IPS-18a (cell line): Measurements from ENCODE around the gene WBP2.
A peak's percentile ranks its signal among the peaks of the same experiment; 100 is the strongest.

Experiments used
- H3K27ac ChIP-seq: one replicate; pipeline ENCODE4 v1.5.1; 2013; ENCODE audit warnings: low read length
- H3K27me3 ChIP-seq: one replicate; pipeline ENCODE4 v1.6.1; 2013; ENCODE audit warnings: mild to moderate bottlenecking, low read length; ENCODE audit not compliant: control insufficient read depth, insufficient read depth
- H3K36me3 ChIP-seq: one replicate; pipeline ENCODE4 v1.6.1; 2013; ENCODE audit warnings: low read depth, low read length; ENCODE audit not compliant: control insufficient read depth
- H3K4me1 ChIP-seq: one replicate; pipeline ENCODE4 v1.6.1; 2013; ENCODE audit warnings: low read depth, low read length; ENCODE audit not compliant: control insufficient read depth
- H3K4me3 ChIP-seq: one replicate; pipeline ENCODE4 v1.5.1; 2013; ENCODE audit warnings: low read length
- H3K9ac ChIP-seq: one replicate; pipeline ENCODE4 v1.6.1; 2013; ENCODE audit warnings: mild to moderate bottlenecking, low read length, moderate library complexity
- H3K9me3 ChIP-seq: one replicate; pipeline ENCODE4 v1.6.1; 2013; ENCODE audit warnings: low read depth, low read length; ENCODE audit not compliant: control insufficient read depth

The WBP2 gene

DNA sequence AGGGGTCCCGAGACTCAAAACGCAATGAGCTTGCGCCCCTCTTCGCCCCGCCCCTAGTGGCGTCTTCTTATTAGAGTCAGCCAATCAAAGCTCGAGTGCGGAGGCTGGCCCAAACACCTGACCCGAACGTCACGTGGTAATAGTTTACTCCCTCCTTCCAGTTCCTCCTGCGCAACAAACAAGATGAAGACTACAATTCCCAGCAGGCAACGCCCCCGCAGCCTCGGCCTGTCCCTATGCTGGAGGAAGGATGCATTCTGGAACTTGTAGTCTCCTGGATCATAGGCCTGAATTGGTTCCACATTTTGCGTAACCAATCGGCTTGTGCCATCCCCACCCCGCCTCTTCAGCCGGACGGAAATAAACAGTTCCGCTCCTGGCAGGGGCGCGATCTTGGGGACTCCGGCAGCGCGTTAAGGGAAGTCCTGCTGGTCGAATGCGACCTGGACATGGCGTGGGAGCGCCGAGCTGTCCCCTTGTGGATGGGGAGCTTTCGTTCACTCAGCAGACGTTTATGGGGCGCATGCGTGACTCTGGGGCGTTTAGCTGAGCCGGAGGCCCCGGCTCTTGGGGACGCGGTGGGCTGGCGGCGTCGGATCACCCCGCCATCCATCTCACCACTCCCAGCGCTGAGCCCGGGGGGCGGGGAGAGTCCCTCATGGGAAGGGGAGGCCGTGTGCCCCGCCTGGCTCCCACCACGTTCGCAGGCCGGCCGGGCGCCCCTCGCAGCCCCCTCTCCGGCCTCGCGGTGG, at the start of gene WBP2:
TSS of gene WBP2 (minus strand) at position 26 of the 752 bp plus-strand sequence. CDS start 38 bp downstream, outside the sequence.
- no peaks in the 10 kb centered on the region for H3K27me3 ChIP-seq
- H3K9ac ChIP-seq, result peak within 1 kb of the TSS; percentile 87
- H3K4me3 ChIP-seq, result peak within 1 kb of the TSS; percentile 79
- H3K36me3 ChIP-seq, result peaks cover 4% of the 10 kb centered on the region
- H3K4me1 ChIP-seq, result peaks cover 7% of the 10 kb centered on the region
- H3K27ac ChIP-seq, result peak within 1 kb of the TSS; percentile 71
- no peaks in the 10 kb centered on the region for H3K9me3 ChIP-seq

DNA sequence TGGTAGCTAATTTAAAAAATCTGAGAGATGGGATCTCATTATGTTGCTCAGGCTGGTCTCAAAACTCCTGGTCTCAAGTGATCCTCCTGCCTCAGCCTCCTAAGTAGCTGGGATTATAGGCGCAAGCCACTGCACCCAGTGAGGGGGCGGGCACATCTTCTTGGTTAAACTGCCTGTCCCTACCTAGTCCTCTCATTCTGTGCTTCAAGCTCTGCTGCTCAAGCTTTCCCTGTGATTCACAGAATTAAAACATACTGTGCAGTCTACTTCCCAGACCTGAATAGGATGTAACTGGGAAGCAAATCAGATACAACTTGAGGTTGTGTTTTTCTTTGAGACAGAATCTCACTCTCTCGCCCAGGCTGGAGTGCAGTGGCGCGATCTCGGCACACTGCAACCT, 47.3 kb upstream of the WBP2 start:
- Histone ChIP-seq H3K9me3 (no peaks in the 10 kb centered on the region), H3K9ac (no peak overlapping the region), H3K4me3 (no peak overlapping the region), H3K36me3 (peaks cover 28% of the 10 kb centered on the region), H3K27ac (no peak overlapping the region), H3K27me3 (no peaks in the 10 kb centered on the region), H3K4me1 (peaks cover 3% of the 10 kb centered on the region)

DNA sequence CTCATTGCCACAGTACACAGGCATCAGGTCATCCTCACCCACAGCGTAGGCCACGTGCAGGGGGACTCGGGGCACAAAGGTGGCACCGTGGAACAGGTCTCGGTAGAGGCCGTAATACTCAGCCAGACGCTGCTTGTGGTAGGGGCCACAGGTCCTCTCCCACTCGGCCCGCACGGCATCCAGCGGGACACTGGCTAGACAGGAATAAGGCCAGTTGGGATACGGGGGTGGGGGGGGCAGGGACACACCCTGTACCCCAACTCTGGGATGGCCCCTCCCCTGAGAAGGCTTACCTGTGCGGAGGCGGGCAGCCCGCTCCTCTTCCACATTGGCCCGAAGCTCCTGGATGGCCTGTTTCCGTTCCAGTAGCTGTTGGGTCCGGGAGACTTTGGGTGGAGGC, 46.6 kb upstream of the WBP2 start:
- H3K4me1 ChIP-seq, result peaks cover 6% of the 10 kb centered on the region
- H3K4me3 ChIP-seq, result no peak overlapping the region
- no peaks in the 10 kb centered on the region for H3K27me3 ChIP-seq
- H3K9ac ChIP-seq, result no peak overlapping the region
- no peak overlapping the region for H3K27ac ChIP-seq
- peaks cover 28% of the 10 kb centered on the region for H3K36me3 ChIP-seq
- no peaks in the 10 kb centered on the region for H3K9me3 ChIP-seq

DNA sequence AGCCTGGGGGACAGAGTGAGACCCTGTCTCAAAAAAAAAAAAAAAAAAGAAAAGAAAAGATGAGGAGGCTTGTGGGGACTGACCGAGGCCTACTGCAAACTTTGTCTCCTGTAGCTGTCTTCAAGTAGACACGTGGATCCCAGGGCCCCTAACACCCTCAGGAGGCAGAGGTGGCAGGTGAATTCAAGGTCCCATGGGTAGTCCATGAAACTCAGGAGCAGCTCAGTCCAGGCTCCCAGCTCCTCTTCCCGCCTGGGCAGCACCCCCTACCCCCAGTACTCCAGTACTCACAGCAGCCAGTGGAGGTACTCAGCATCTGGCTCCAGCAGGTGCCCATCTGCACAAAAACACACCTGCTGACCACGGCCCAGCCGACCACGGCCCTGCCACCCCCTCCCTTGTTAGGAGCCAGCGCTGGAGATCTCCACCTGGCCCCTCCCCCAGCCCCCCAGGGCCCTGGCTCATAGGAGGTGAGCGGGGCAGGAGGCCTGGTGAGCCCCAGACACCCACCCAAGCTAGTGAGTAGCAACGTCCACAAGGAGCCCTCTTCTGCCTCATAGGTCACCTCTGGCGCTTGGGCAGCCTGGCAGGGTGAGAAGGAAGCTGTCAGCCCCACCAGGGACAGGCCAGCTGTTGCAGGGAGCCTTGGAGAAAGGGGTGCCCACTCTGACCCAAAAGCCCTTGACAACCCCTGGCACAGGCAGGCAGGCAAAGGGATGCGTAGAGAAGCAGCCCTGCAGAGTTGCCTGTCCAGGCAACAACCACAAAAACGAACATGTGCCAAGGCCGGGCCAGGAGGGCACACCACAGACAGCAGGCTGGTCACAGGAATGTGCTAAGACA, 45.8 kb upstream of the WBP2 start:
- Histone ChIP-seq H3K4me3 (no peak overlapping the region), H3K4me1 (peaks cover 6% of the 10 kb centered on the region), H3K9me3 (no peaks in the 10 kb centered on the region), H3K36me3 (peaks cover 28% of the 10 kb centered on the region), H3K27me3 (no peaks in the 10 kb centered on the region), H3K9ac (no peak overlapping the region), H3K27ac (no peak overlapping the region)

DNA sequence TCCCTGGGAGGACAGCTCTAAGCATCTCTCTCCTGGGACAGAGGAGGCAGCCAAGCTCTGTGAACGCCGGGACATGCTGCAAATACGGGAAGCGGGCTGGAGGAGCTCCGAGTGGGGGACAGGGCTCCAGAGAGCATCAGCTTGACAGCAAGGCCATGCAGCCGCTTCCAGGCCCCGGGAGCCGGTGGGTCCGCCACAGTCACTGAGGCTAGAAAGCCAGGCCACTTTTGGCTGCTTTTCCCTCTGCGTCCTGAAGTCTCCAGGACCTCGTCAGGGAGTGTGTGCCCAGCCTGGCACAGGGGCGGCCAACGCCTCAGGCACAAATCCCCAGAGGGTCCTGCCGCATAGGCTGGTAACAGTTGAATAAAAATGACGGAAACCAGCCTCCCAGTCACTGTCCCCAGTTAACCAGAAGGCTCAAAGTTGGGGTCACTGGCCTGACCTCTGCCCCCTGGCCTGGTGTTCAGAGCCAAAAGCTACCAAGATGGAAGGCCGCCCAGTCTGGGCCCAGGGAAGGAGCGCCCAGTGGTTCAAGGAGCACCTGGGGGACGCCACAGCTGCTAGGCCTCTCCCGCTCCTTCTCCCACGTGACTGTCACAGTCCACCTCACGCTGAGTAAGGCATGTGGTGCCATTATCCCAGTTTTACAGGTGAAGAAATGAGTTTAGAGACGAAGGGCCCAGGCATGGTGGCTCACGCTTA, 44.8 kb upstream of the WBP2 start:
- Histone ChIP-seq H3K27ac (no peak overlapping the region), H3K9me3 (no peaks in the 10 kb centered on the region), H3K9ac (no peak overlapping the region), H3K4me3 (no peak overlapping the region), H3K36me3 (peaks cover 28% of the 10 kb centered on the region), H3K4me1 (peaks cover 9% of the 10 kb centered on the region), H3K27me3 (no peaks in the 10 kb centered on the region)

DNA sequence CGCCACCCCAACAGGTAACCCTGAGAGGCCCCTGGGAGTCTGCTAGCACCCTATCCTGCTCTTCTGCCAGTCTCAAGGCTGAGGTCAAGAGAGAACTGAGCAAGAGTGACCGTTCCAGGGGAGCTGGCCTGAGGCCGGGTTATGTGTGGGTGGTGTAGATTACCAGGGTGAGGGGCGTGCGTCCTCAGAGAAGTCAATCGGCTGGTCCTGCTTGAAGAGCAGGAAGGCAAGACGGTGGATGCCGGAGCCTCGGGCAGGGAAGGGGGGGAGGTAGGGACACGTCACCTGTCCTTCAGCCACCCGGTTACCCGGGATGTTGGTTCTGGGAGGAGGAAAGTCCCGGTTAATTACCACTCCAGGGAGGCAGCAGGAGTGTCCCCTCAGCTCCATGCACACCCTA, 44.2 kb upstream of the WBP2 start:
- H3K9me3 ChIP-seq, result no peaks in the 10 kb centered on the region
- H3K4me3 ChIP-seq, result no peak overlapping the region
- no peak overlapping the region for H3K9ac ChIP-seq
- H3K27me3 ChIP-seq, result no peaks in the 10 kb centered on the region
- H3K27ac ChIP-seq, result no peak overlapping the region
- peaks cover 28% of the 10 kb centered on the region for H3K36me3 ChIP-seq
- H3K4me1 ChIP-seq, result peaks cover 10% of the 10 kb centered on the region

DNA sequence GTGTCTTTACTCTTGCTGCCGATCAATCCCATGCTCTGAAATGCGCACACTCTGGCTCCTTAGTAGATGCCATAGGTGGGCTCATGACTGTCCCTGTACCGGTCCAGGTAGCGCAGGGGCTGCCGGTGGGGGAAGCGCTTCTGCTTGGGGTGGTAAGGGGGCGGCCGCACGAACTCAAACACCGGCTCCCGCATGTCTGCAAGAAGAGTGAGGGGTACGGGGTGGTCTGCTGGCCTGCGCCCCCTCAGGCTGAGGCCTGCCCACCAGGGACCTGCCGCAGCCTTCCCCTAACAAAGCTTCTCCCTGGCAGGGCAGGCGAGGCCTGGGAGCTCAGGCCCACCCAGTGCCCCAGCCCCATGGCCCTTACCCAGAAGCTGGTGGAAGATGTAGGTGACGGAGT, 43.7 kb upstream of the WBP2 start:
- H3K4me1 ChIP-seq, result peaks cover 10% of the 10 kb centered on the region
- no peaks in the 10 kb centered on the region for H3K27me3 ChIP-seq
- no peak overlapping the region for H3K4me3 ChIP-seq
- H3K27ac ChIP-seq, result no peak overlapping the region
- no peak overlapping the region for H3K9ac ChIP-seq
- no peaks in the 10 kb centered on the region for H3K9me3 ChIP-seq
- peaks cover 28% of the 10 kb centered on the region for H3K36me3 ChIP-seq

DNA sequence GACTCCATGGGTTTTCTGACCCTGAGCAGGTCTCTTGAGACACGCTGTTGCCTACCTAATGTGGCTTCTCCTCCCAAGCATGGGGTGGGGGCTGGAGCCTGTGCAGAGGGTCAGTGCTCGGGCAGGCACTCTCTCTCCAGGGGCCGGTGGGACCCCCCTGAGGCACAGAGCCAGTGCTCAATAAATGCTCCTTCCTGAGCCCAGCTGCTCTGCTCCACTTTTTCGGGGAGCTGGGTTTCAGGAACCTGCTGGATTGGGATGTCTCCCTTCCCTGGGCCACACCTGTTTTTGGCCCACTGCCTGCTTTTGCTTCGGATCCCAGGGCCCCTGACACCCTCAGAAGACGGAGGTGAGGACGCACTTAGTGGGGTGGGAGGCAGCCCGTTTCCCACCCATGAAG, 42.9 kb upstream of the WBP2 start:
- Histone ChIP-seq H3K9ac (no peak overlapping the region), H3K4me3 (no peak overlapping the region), H3K27me3 (no peaks in the 10 kb centered on the region), H3K27ac (no peak overlapping the region), H3K4me1 (peaks cover 10% of the 10 kb centered on the region), H3K36me3 (peaks cover 28% of the 10 kb centered on the region), H3K9me3 (no peaks in the 10 kb centered on the region)

DNA sequence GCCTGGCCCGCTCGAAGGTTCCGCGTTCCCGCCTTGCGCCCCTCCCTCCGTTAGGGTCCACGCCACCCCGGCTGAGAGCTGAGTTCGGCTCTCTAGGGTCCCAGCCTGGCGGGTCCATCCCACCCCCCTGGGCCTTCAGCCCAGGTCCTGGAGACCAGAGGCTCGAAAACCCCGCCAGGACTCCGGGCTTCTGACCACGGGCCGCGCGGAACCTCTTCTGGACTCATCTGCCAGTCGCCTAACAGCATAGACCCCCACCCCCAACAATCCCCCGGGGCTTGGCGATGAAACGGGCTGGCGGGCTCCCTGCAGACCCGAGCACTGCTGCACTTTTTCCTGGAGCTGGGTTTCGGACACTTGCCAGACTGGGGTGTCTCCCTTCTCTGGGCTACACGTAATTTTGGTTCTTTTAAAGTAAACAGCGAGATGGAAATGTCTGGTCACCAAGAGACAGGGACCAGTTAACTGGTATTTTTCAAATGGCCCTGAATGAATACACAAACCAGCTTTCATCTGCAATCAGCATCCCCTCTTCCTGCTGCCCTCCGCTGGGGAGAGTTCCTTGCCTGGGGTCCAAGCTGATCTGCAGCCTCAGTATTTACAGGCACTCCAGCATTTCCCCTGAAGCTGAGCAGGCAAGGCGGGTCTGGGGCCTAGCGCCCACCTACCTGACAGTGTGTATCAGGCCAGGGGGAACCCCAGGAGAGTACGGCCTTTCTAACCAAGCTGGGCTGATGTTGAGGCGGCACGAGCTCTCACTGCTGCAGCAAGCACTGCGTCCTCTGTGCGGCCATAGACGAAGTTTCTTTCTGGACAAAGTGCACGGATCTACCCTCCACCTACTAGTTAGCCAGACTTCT, 42.3 kb upstream of the WBP2 start:
- Histone ChIP-seq H3K4me1 (peaks cover 10% of the 10 kb centered on the region), H3K27ac (no peak overlapping the region), H3K27me3 (no peaks in the 10 kb centered on the region), H3K9me3 (no peaks in the 10 kb centered on the region), H3K4me3 (peak overlapping the region; percentile 61), H3K36me3 (peaks cover 31% of the 10 kb centered on the region), H3K9ac (peak overlapping the region; percentile 32)

DNA sequence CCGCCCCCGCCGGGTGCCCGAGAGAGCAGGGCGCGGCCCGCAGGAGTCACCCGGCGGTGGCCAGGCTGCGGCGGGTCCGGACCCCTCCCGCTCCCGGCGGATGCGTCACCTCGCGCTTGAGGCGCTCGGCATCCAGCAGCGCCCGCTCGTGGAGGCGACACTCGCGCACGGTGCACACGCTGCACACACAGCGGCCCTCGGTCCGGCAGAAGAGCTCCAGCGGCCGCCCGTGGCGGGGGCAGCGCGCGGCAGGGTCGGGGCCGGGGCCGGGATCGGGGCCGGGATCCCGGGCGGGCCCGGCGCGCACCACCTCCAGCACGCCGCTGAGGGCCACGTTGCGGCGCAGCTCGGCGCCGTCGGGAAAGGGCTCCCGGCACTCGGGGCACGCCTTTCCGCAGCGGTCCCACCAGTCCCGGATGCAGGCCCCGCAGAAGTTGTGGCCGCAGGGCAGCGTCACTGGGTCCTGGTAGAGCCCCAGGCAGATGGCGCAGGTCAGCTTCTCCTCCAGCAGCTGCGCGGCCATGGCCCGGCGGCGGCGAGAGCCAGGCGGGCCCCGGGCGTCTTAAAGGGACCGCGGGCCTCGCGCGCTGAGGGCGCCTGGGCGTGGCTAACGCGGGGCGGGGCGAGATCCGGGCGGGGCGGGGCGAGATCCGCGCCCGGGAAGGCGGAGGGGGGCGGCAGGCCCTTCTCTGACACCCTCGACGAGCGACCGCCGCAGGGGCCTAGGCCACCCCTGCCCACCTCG, 41.5 kb upstream of the WBP2 start, which contains the start of gene TRIM65:
TSS of gene TRIM65 (minus strand) at position 537 of the 745 bp plus-strand sequence. CDS start at position 523, 14 bp downstream.
- no peaks in the 10 kb centered on the region for H3K27me3 ChIP-seq
- peaks cover 10% of the 10 kb centered on the region for H3K4me1 ChIP-seq
- H3K27ac ChIP-seq, result no peak within 1 kb of the TSS
- H3K9me3 ChIP-seq, result no peaks in the 10 kb centered on the region
- peak within 1 kb of the TSS; percentile 61 for H3K4me3 ChIP-seq
- H3K9ac ChIP-seq, result peak within 1 kb of the TSS; percentile 81
- peaks cover 33% of the 10 kb centered on the region for H3K36me3 ChIP-seq
